ENCODE results near the gene PRKAG3. TPM values are rescaled to one million over a fixed set of nuclear protein-coding genes. Genes with fewer than 3 reads are reported as not detected.

The PRKAG3 gene
- total RNA-seq, 4 donors from 2014 or later = not detected

- ATAC-seq = no peak
- peaks cover 55% of the 10 kb centered on the region for H3K27me3 ChIP-seq
- peaks cover 0 to 18% (median 6%) of the 10 kb centered on the region in 3 donors for H3K4me1 ChIP-seq
- WGBS, 2 donors (ENCODE audit: low coverage in 1 of 2) = 100% methylated on average over 1 of the region's 4 CpGs; no CpG with 5 or more reads in 1 of the 2 donors
- no peak overlapping the region for H3K27ac ChIP-seq
- no peak overlapping the region for H3K4me3 ChIP-seq
- TF ChIP-seq CTCF (IDR thresholded peaks at IDR 0.05) = no peak
- TF ChIP-seq POLR2AphosphoS5 (IDR thresholded peaks at IDR 0.05) = no peak
- no peak for TF ChIP-seq EP300 (IDR thresholded peaks at IDR 0.05)
- TF ChIP-seq POLR2A (IDR thresholded peaks at IDR 0.05) = no peak
- H3K9me3 ChIP-seq = no peaks in the 10 kb centered on the region
- H3K36me3 ChIP-seq = no peaks in the 10 kb centered on the region
These were observed 3.2 kb downstream of the PRKAG3 start for GRCh38 chr2:218828477-218828778.

GRCh38 chr2:218827701-218828476, 3.7 kb downstream of the PRKAG3 start:
- peaks cover 0 to 12% (median 6%) of the 10 kb centered on the region in 3 donors for H3K4me1 ChIP-seq
- no peak for TF ChIP-seq EP300 (IDR thresholded peaks at IDR 0.05)
- no peak for TF ChIP-seq POLR2A (IDR thresholded peaks at IDR 0.05)
- TF ChIP-seq POLR2AphosphoS5 (IDR thresholded peaks at IDR 0.05) = no peak
- no peak for TF ChIP-seq CTCF (IDR thresholded peaks at IDR 0.05)
- no peaks in the 10 kb centered on the region for H3K9me3 ChIP-seq
- WGBS, 2 donors (ENCODE audit: low coverage in 1 of 2) = 40% methylated on average over 3 of the region's 14 CpGs; no CpG with 5 or more reads in 1 of the 2 donors
- no peak overlapping the region for H3K4me3 ChIP-seq
- peaks cover 50% of the 10 kb centered on the region for H3K27me3 ChIP-seq
- H3K36me3 ChIP-seq = no peaks in the 10 kb centered on the region
- no peak for ATAC-seq
- no peak overlapping the region for H3K27ac ChIP-seq

GRCh38 chr2:218826791-218827190, 4.8 kb downstream of the PRKAG3 start:
- Histone ChIP-seq H3K4me3 (no peak overlapping the region), H3K36me3 (no peaks in the 10 kb centered on the region), H3K27me3 (peaks cover 41% of the 10 kb centered on the region), H3K4me1 (peaks cover 0 to 6% (median 4%) of the 10 kb centered on the region in 3 donors), H3K9me3 (no peaks in the 10 kb centered on the region), H3K27ac (no peak overlapping the region)
- WGBS, 2 donors (ENCODE audit: low coverage in 1 of 2) = 100% methylated on average over 1 of the region's 10 CpGs; no CpG with 5 or more reads in 1 of the 2 donors
- ATAC-seq = no peak
- TF ChIP-seq POLR2A (IDR thresholded peaks at IDR 0.05) = no peak
- no peak for TF ChIP-seq POLR2AphosphoS5 (IDR thresholded peaks at IDR 0.05)
- no peak for TF ChIP-seq EP300 (IDR thresholded peaks at IDR 0.05)
- no peak for TF ChIP-seq CTCF (IDR thresholded peaks at IDR 0.05)

- no peak overlapping the region for H3K27ac ChIP-seq
- H3K36me3 ChIP-seq = peaks cover 0 to 21% of the 10 kb centered on the region in 2 donors
- no peaks in the 10 kb centered on the region for H3K4me1 ChIP-seq
- H3K4me3 ChIP-seq = no peak overlapping the region
- TF ChIP-seq POLR2AphosphoS5 (IDR thresholded peaks at IDR 0.05) (no peak), CTCF (IDR thresholded peaks at IDR 0.05) (no peak), EP300 (IDR thresholded peaks at IDR 0.05) (no peak), POLR2A (IDR thresholded peaks at IDR 0.05) (no peak)
- ATAC-seq = no peak
- WGBS, 2 donors (ENCODE audit: low coverage in 1 of 2) = 88 to 91% methylated on average over 3 to 5 of the region's 7 CpGs
- H3K27me3 ChIP-seq = peaks cover 19% of the 10 kb centered on the region
- no peaks in the 10 kb centered on the region for H3K9me3 ChIP-seq
These were observed 7.6 kb downstream of the PRKAG3 start for GRCh38 chr2:218824004-218824403.
